ENCODE measurements around the gene TEN1.

GRCh38 chr17:75942473-75942872, 36.6 kb upstream of the TEN1 start:
- TF ChIP-seq EZH2 (IDR thresholded peaks at IDR 0.05) (no peak), POLR2AphosphoS5 (IDR thresholded peaks at IDR 0.05; ENCODE audit: borderline replicate concordance, low read depth, low read length) (no peak), FOXP2 (optimal IDR thresholded peaks at IDR 0.05; ENCODE audit: control extremely low read depth, extremely low read length, insufficient read depth) (no peak)

All from SK-N-MC (cell line).